Measurements from ENCODE around the gene FKBP8.

DNA sequence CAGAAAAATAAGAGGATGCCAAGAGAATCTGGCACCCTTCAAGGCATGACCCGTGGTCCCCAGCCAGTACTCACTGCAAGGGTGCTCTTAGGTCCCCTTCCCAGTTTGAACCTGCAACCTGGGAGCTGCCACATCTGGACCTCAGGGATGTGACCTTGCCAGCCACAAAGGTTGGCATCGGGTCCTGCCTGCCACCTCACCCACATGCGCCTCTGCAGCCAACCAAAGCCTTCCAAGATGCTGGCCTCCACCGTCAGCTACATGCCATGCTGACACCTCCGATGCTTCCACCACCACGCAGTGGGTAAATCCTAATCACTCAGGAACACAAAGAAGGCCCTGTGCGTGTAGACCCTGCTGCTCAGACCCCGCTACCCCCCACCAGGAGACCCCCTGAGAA, 56.6 kb downstream of the FKBP8 start:
- TF ChIP-seq, protein P1, sequence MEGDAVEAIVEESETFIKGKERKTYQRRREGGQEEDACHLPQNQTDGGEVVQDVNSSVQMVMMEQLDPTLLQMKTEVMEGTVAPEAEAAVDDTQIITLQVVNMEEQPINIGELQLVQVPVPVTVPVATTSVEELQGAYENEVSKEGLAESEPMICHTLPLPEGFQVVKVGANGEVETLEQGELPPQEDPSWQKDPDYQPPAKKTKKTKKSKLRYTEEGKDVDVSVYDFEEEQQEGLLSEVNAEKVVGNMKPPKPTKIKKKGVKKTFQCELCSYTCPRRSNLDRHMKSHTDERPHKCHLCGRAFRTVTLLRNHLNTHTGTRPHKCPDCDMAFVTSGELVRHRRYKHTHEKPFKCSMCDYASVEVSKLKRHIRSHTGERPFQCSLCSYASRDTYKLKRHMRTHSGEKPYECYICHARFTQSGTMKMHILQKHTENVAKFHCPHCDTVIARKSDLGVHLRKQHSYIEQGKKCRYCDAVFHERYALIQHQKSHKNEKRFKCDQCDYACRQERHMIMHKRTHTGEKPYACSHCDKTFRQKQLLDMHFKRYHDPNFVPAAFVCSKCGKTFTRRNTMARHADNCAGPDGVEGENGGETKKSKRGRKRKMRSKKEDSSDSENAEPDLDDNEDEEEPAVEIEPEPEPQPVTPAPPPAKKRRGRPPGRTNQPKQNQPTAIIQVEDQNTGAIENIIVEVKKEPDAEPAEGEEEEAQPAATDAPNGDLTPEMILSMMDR (IDR thresholded peaks at IDR 0.05) = no peak
- no peak for TF ChIP-seq POLR2A (IDR thresholded peaks at IDR 0.05)

Data from thyroid gland (tissue), 4 donors.